HepG2 (cell line): Measurements from ENCODE around the gene SPATA21. TPM values are rescaled to one million over a fixed set of nuclear protein-coding genes. Genes with fewer than 3 reads are reported as not detected.

ENCODE experiments used
- ATAC-seq: fragments of 200-7000 bp; cut with Tn5 transposase; 3 replicates; pipeline ENCODE4 v1.9.1; 2020; ENCODE audit warnings: mild to moderate bottlenecking, moderate library complexity
- BruUV-seq: library from RNA; stranded (reverse); fragments of 400-500 nt; replicated peaks from 2 replicates; lab custom pipeline; 2021; lab: Mats Ljungman, UMichigan
- CTCF ChIA-PET: fragments of 300-600 bp; formaldehyde crosslinking; extraction: SDS; loops from one replicate; lab custom pipeline; 2021; ENCODE audit warnings: low total read pairs, inconsistent platforms, low intra/inter-chr PET ratio; lab: Yijun Ruan, JAX
- POLR2A ChIA-PET: fragments of 350-600 bp; sonication (Branson Sonifier 250); formaldehyde crosslinking; loops from one replicate; lab custom pipeline; 2020; ENCODE audit warnings: antibody characterized with exemption, inconsistent platforms; lab: Yijun Ruan, JAX
- DNase-seq: peaks from one replicate; pipeline ENCODE4 v3.0.0-alpha.2; 2015; ENCODE audit warnings: low spot score
- FAIRE-seq: peaks from 3 replicates; lab custom pipeline; 2011; peaks lifted over from hg19 to GRCh38; lab: Jason Lieb, UNC
- H2AFZ ChIP-seq: one replicate; pipeline ENCODE4 v1.6.1; 2011; ENCODE audit warnings: low read length, inconsistent platforms
- H3K27ac ChIP-seq: fragments of 300-600 bp; 3 replicates; pipeline ENCODE4 v1.8.0; 2011; ENCODE audit warnings: mixed run types, mild to moderate bottlenecking, mixed read lengths, low read length, inconsistent platforms; ENCODE audit not compliant: insufficient read depth; ENCODE audit errors: extremely low read length
- H3K27me3 ChIP-seq, 2 experiments: fragments of 200-600 bp in 1 of 2; 2 replicates in 1 of 2; 3 replicates in 1 of 2; pipeline versions ENCODE4 v1.6.0 to v1.8.0; 2011; ENCODE audit warnings: low read length in 2 of 2, mild to moderate bottlenecking in 2 of 2, moderate library complexity in 2 of 2, inconsistent platforms in 1 of 2; ENCODE audit not compliant: insufficient read depth in 2 of 2, control insufficient read depth in 1 of 2
- H3K36me3 ChIP-seq, 2 experiments: fragments of 200-600 bp in 1 of 2; replicated peaks in 1 of 2; 2 replicates in 1 of 2; 3 replicates in 1 of 2; pipeline versions ENCODE4 v1.5.1 to v1.8.0; 2011; ENCODE audit warnings: low read length in 2 of 2, inconsistent platforms in 1 of 2; ENCODE audit not compliant: insufficient read depth in 2 of 2, control insufficient read depth in 1 of 2
- H3K4me1 ChIP-seq: 2 replicates; pipeline ENCODE4 v1.5.1; 2012; ENCODE audit warnings: low read length, inconsistent platforms; ENCODE audit not compliant: insufficient read depth
- H3K4me2 ChIP-seq: 2 replicates; pipeline ENCODE4 v1.6.0; 2011; ENCODE audit warnings: low read depth, low read length, inconsistent platforms
- H3K4me3 ChIP-seq, 3 experiments: fragments of 200-600 bp in 1 of 3; sonication (generic), shearing (Covaris generic) in 1 of 3; replicated peaks in 1 of 3; 2 replicates each; pipeline ENCODE4 v1.5.1; 2011 to 2016; ENCODE audit warnings: low read length in 3 of 3, inconsistent platforms in 2 of 3, low read depth in 2 of 3, mild to moderate bottlenecking in 2 of 3, control low read depth in 1 of 3, mixed read lengths in 1 of 3; ENCODE audit not compliant: insufficient read depth in 1 of 3
- H3K79me2 ChIP-seq: one replicate; pipeline ENCODE4 v1.6.1; 2011; ENCODE audit warnings: low read length, inconsistent platforms; ENCODE audit not compliant: insufficient read depth
- H3K9ac ChIP-seq: 2 replicates; pipeline ENCODE4 v1.6.0; 2011; ENCODE audit warnings: mild to moderate bottlenecking, low read depth, low read length, inconsistent platforms; ENCODE audit not compliant: insufficient read depth
- H3K9me3 ChIP-seq: 2 replicates; pipeline ENCODE4 v1.5.1; 2012; ENCODE audit warnings: mild to moderate bottlenecking, low read length
- H4K20me1 ChIP-seq: 2 replicates; pipeline ENCODE4 v1.6.0; 2011; ENCODE audit warnings: inconsistent platforms, mild to moderate bottlenecking, low read length, moderate library complexity; ENCODE audit not compliant: insufficient read depth
- BATF2 ChIP-seq: sonication (generic); formaldehyde crosslinking; IDR thresholded peaks from 2 replicates; pipeline ENCODE4 v1.8.0; 2022; ENCODE audit warnings: mild to moderate bottlenecking, missing genetic modification reagents, moderate library complexity
- E2F5 ChIP-seq: sonication (generic); formaldehyde crosslinking; conservative IDR thresholded peaks from 2 replicates; pipeline ENCODE4 v1.4.0; 2020; ENCODE audit warnings: missing genetic modification reagents
- GFI1 ChIP-seq: sonication (generic); formaldehyde crosslinking; IDR thresholded peaks from 2 replicates; pipeline ENCODE4 v1.5.0; 2020; ENCODE audit warnings: missing genetic modification reagents, mild to moderate bottlenecking, borderline replicate concordance
- GLI4 ChIP-seq: sonication (generic); formaldehyde crosslinking; IDR thresholded peaks from 2 replicates; pipeline ENCODE4 v1.5.1; 2020; ENCODE audit warnings: missing genetic modification reagents, mild to moderate bottlenecking, moderate library complexity, borderline replicate concordance
- GPN1 ChIP-seq: sonication (generic); formaldehyde crosslinking; IDR thresholded peaks from 2 replicates; pipeline ENCODE4 v1.5.1; 2020; ENCODE audit warnings: missing genetic modification reagents, borderline replicate concordance
- ZNF138 ChIP-seq: sonication (generic); formaldehyde crosslinking; IDR thresholded peaks from 2 replicates; pipeline ENCODE4 v1.5.0; 2020; ENCODE audit warnings: mild to moderate bottlenecking, low read depth, missing genetic modification reagents
- ZNF451 ChIP-seq: sonication (generic); formaldehyde crosslinking; IDR thresholded peaks from 2 replicates; pipeline ENCODE4 v1.5.0; 2020; ENCODE audit warnings: mild to moderate bottlenecking, missing genetic modification reagents
- ZNF691 ChIP-seq: sonication (generic); formaldehyde crosslinking; IDR thresholded peaks from 2 replicates; pipeline ENCODE4 v1.4.0; 2020; ENCODE audit warnings: missing genetic modification reagents, low read depth, mild to moderate bottlenecking, borderline replicate concordance
- ZNF891 ChIP-seq: sonication (generic); formaldehyde crosslinking; IDR thresholded peaks from 2 replicates; pipeline ENCODE4 v1.5.0; 2020; ENCODE audit warnings: mild to moderate bottlenecking, missing genetic modification reagents
- WGBS: methylation state at CpG from one replicate; pipeline ENCODE4 v1.1.6; 2017; ENCODE audit warnings: low lambda C conversion rate; 5-methylcytosine and 5-hydroxymethylcytosine counted together
- in situ Hi-C: cut with HindIII; loops from 2 replicates; pipeline ENCODE4 v1.10.0; 2017; ENCODE audit warnings: low pct_unique_long_range_greater_than_20kb; ENCODE audit not compliant: extremely low pct_ligation_motif_present
- intact Hi-C: fragments of 100-400 bp; cut with micrococcal nuclease; formaldehyde crosslinking; loops from one replicate; pipeline ENCODE4 v1.10.0; 2022; ENCODE audit not compliant: unreplicated experiment
- polyA plus RNA-seq, 8 experiments: library from polyadenylated mRNA; depleted of rRNA in 3 of 8; stranded (reverse) in 7 of 8; unstranded in 1 of 8; fragments of >200 nt; fragmentation: Illumina TruSeq in 4 of 8; extraction: Trizol in 4 of 8; gene quantifications; 2 replicates each; pipeline versions ENCODE4 v1.2.1 to v1.2.3, GENCODE V29; 2011 to 2016; ENCODE audit warnings: low read depth in 4 of 8, missing spikeins in 1 of 8, mixed read lengths in 1 of 8; ENCODE audit not compliant: insufficient read depth in 1 of 8
- total RNA-seq, 5 experiments: library from RNA; depleted of rRNA; stranded (reverse); fragments of >200 nt; fragmentation: Illumina TruSeq; extraction: Trizol; gene quantifications; 2 replicates each; pipeline ENCODE4 v1.2.3, GENCODE V29; 2016; ENCODE audit warnings: low read depth in 1 of 5
- TF ChIP-seq, protein P1 (sequence below), 2 experiments: sonication (generic) in 1 of 2; formaldehyde crosslinking in 1 of 2; IDR thresholded peaks; 2 replicates each; pipeline versions ENCODE4 v1.4.0 to v1.6.1; 2016 to 2020; ENCODE audit warnings: borderline replicate concordance in 1 of 2, low read depth in 1 of 2, mild to moderate bottlenecking in 1 of 2, missing genetic modification reagents in 1 of 2
- TF ChIP-seq, protein P2 (sequence below): sonication (generic); formaldehyde crosslinking; IDR thresholded peaks from 2 replicates; pipeline ENCODE4 v1.4.0; 2020; ENCODE audit warnings: missing genetic modification reagents

The SPATA21 gene
- total and polyA plus RNA-seq, 2 of the 13 experiments (the other 11 are each of a cell fraction or from before 2014, with no cell fraction given): 0.80 to 1.4 TPM

DNA sequence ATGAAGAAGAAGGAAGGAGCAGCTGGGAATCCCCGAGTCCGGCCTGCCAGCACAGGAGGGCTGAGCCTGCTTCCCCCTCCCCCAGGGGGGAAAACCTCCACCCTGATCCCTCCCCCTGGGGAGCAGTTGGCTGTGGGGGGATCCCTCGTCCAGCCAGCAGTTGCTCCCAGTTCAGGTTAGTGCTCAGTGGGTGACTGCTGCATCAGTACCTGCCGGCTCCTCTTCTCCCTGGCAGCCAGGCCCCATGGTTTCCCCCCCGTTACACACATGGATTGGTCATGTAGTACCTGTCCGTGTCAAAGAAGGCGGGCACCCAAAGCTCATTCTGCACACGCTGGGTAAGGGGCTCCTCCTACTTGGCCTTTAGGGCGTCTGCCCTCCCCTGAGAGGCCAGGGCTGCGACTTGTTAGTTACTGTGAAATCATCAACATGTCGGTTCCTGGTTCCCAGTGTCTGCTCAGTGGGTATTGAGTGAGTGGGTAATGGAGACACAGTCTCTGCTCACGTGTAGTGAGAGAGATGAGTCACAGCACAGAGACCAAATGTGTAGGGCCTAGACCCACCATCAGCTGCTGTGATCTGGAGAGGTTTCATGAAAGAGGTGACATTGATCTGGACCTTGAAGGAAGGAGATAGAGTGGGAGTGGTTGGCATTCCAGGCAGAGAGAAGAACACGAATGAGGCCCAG lies 14.8 kb upstream of the SPATA21 start:
- Histone ChIP-seq H3K27me3 (no peaks in the 10 kb centered on the region), H3K79me2 (no peaks in the 10 kb centered on the region), H3K4me1 (no peaks in the 10 kb centered on the region), H3K4me3 (no peak overlapping the region), H2AFZ (no peak overlapping the region), H3K27ac (no peak overlapping the region), H3K9ac (no peak overlapping the region), H3K9me3 (no peaks in the 10 kb centered on the region), H3K4me2 (no peak overlapping the region), H3K36me3 (peaks cover 31 to 76% of the 10 kb centered on the region in 2 experiments; a peak in 4 of 5 replicates), H4K20me1 (no peaks in the 10 kb centered on the region)
- WGBS: 98% methylated on average over 13 of the region's 13 CpGs
- in situ Hi-C loops: no loop called here
- FAIRE-seq (no peak), ATAC-seq (no peak), DNase-seq (no peak)
- intact Hi-C loops: no loop called here
- ChIA-PET POLR2A (no interaction called here), CTCF (no interaction called here)
- BruUV-seq: no TSS peak
- TF ChIP-seq ZNF691 (CRISPR knock-in tag) (no peak), GLI4 (CRISPR knock-in tag) (no peak), ZNF138 (CRISPR knock-in tag) (no peak), ZNF891 (CRISPR knock-in tag) (no peak), BATF2 (CRISPR knock-in tag) (no peak), GPN1 (CRISPR knock-in tag) (no peak), GFI1 (CRISPR knock-in tag) (no peak), E2F5 (CRISPR knock-in tag) (no peak), ZNF451 (CRISPR knock-in tag) (no peak)
- TF ChIP-seq, protein P1, sequence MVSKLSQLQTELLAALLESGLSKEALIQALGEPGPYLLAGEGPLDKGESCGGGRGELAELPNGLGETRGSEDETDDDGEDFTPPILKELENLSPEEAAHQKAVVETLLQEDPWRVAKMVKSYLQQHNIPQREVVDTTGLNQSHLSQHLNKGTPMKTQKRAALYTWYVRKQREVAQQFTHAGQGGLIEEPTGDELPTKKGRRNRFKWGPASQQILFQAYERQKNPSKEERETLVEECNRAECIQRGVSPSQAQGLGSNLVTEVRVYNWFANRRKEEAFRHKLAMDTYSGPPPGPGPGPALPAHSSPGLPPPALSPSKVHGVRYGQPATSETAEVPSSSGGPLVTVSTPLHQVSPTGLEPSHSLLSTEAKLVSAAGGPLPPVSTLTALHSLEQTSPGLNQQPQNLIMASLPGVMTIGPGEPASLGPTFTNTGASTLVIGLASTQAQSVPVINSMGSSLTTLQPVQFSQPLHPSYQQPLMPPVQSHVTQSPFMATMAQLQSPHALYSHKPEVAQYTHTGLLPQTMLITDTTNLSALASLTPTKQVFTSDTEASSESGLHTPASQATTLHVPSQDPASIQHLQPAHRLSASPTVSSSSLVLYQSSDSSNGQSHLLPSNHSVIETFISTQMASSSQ (IDR thresholded peaks at IDR 0.05; ENCODE audit: low read depth): no peak
- TF ChIP-seq, protein P1 (CRISPR knock-in tag; IDR thresholded peaks at IDR 0.05; ENCODE audit: borderline replicate concordance): no peak
- TF ChIP-seq, protein P2, sequence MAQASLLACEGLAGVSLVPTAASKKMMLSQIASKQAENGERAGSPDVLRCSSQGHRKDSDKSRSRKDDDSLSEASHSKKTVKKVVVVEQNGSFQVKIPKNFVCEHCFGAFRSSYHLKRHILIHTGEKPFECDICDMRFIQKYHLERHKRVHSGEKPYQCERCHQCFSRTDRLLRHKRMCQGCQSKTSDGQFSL (CRISPR knock-in tag): no peak
